HCT116 (cell line): ENCODE measurements around the gene IL17D.
"Not testable (repeated sequence)": the region's sequence is repeated elsewhere in the genome, so short reads cannot be mapped to it uniquely, and the experiment has no call there.

Experiments
- POLR2A ChIP-seq: IDR thresholded peaks from 2 replicates; pipeline ENCODE4 v1.7.0; 2011; ENCODE audit warnings: borderline replicate concordance; ENCODE audit not compliant: insufficient read depth, insufficient read length; ENCODE audit errors: extremely low read depth
- TF ChIP-seq, protein P1 (sequence below), 3 experiments: fragments of 200-600 bp in 1 of 3; sonication (generic) in 1 of 3; IDR thresholded peaks in 2 of 3; conservative IDR thresholded peaks in 1 of 3; 2 replicates each; pipeline ENCODE4 v1.5.1; 2012 to 2017; ENCODE audit warnings: low read depth in 2 of 3, low read length in 2 of 3, antibody characterized with exemption in 1 of 3, borderline replicate concordance in 1 of 3, control low read depth in 1 of 3, mild to moderate bottlenecking in 1 of 3, mixed read lengths in 1 of 3, mixed run types in 1 of 3, moderate library complexity in 1 of 3; ENCODE audit not compliant: insufficient read depth in 1 of 3

DNA sequence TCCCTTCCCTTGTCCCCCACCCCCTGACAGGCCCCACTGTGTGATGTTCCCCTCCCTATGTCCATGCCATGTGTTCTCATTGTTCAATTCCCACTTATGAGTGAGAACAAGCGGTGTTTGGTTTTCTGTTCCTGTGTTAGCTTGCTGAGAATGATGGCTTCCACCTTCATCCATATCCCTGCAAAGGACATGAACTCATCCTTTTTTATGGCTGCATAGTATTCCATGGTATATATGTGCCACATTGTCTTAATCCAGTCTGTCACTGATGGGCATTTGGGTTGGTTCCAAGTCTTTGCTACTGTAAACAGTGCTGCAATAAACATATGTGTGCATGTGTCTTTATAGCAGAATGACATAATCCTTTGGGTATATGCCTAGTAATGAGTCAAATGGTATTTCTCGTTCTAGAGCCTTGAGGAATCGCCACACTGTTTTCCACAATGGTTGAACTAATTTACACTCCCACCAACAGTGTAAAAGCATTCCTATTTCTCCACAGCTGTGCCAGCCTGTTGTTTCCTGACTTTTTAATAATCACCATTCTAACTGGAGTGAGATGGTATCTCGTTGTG is 40.4 kb downstream of the IL17D start:
- TF ChIP-seq, protein P1, sequence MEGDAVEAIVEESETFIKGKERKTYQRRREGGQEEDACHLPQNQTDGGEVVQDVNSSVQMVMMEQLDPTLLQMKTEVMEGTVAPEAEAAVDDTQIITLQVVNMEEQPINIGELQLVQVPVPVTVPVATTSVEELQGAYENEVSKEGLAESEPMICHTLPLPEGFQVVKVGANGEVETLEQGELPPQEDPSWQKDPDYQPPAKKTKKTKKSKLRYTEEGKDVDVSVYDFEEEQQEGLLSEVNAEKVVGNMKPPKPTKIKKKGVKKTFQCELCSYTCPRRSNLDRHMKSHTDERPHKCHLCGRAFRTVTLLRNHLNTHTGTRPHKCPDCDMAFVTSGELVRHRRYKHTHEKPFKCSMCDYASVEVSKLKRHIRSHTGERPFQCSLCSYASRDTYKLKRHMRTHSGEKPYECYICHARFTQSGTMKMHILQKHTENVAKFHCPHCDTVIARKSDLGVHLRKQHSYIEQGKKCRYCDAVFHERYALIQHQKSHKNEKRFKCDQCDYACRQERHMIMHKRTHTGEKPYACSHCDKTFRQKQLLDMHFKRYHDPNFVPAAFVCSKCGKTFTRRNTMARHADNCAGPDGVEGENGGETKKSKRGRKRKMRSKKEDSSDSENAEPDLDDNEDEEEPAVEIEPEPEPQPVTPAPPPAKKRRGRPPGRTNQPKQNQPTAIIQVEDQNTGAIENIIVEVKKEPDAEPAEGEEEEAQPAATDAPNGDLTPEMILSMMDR (IDR thresholded peaks at IDR 0.05 in 2 of 3, conservative IDR thresholded peaks at IDR 0.05 in 1 of 3; ENCODE audit: borderline replicate concordance in 1 of 3, insufficient read depth in 1 of 3, low read depth in 2 of 3, low read length in 2 of 3), result not testable (repeated sequence)
- not testable (repeated sequence) for TF ChIP-seq POLR2A
